ENCODE measurements around the gene CABP7. TPM values are rescaled to one million over a fixed set of nuclear protein-coding genes. Genes with fewer than 3 reads are reported as not detected.
"Not testable (repeated sequence)": the region's sequence is repeated elsewhere in the genome, so short reads cannot be mapped to it uniquely, and the experiment has no call there.

Gene CABP7
- total and polyA plus RNA-seq, 8 donors = 0.12 to 0.35 TPM; not detected in 6

GRCh38 chr22:29751669-29752068, 31.9 kb downstream of the CABP7 start:
- DNase-seq = no peak
- Histone ChIP-seq H3K36me3 (peaks cover 22 to 55% (median 47%) of the 10 kb centered on the region in 4 donors), H3K27me3 (no peaks in the 10 kb centered on the region), H3K9me3 (no peaks in the 10 kb centered on the region), H3K27ac (peak overlapping the region in 1 of 5 donors; percentile 51), H3K4me3 (no peak overlapping the region), H3K4me1 (no peaks in the 10 kb centered on the region)
- no peak for TF ChIP-seq EP300 (IDR thresholded peaks at IDR 0.05)
- no peak for TF ChIP-seq POLR2A (IDR thresholded peaks at IDR 0.05)
- TF ChIP-seq, protein P1, sequence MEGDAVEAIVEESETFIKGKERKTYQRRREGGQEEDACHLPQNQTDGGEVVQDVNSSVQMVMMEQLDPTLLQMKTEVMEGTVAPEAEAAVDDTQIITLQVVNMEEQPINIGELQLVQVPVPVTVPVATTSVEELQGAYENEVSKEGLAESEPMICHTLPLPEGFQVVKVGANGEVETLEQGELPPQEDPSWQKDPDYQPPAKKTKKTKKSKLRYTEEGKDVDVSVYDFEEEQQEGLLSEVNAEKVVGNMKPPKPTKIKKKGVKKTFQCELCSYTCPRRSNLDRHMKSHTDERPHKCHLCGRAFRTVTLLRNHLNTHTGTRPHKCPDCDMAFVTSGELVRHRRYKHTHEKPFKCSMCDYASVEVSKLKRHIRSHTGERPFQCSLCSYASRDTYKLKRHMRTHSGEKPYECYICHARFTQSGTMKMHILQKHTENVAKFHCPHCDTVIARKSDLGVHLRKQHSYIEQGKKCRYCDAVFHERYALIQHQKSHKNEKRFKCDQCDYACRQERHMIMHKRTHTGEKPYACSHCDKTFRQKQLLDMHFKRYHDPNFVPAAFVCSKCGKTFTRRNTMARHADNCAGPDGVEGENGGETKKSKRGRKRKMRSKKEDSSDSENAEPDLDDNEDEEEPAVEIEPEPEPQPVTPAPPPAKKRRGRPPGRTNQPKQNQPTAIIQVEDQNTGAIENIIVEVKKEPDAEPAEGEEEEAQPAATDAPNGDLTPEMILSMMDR (IDR thresholded peaks at IDR 0.05) = no peak
- no peak for TF ChIP-seq POLR2AphosphoS5 (IDR thresholded peaks at IDR 0.05)
- 91 to 100% (median 100%) methylated on average over 2 of the region's 2 CpGs for WGBS, 5 donors
- intact Hi-C loops (cut with DNase I; ENCODE audit: low total_unique reads) = loop anchor here (10.0 kb wide), 1 partner anchor 103 kb away; no protein-coding TSS in a partner anchor

DNA sequence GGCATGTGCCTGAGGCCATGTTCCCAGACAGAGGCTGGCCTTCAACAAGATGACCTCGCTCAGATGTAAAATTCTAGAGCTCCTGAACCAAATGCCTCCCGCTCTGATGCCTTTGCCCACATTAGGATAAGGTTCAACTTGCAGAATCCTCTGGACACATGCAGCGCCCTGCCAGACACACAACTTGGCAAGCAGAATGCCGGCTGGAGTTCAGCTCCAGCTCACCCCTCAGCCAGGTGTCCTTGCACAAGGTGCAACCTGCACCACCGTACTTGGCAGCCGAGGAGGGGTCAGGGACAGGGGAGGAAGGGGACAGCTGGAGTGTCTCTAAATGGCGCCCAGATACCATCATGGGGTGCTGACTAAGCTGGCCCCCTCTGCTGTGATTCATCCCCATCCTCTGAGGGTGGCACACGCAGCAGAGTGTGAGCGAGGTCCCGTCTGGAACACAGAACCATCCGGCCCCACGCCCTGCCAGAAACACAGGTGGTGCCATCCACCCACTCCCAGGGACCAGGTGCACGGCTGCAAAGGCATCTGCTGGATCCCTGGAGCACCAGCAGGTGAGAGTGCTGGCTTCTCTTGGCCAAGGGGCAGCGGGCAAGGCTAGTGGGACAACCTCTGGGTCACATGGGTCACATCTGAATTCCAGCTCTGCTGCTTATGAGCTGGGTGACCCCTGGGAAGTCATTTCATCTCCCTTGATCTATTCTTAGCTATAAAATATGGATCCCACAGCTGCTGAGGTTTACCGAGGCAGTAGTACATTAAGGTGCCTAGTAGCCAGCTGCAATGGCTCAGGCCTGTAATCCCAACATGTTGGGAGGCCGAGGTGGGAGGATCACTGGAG, 34.2 kb downstream of the CABP7 start:
- intact Hi-C loops (cut with DNase I; ENCODE audit: low total_unique reads) = loop anchor here (10.0 kb wide), 1 partner anchor 101 kb away; no protein-coding TSS in a partner anchor
- 82 to 90% (median 87%) methylated on average over 11 to 16 of the region's 16 CpGs for whole genome bisulfite sequencing, 5 donors
- Histone ChIP-seq H3K4me3 (no peak overlapping the region), H3K27ac (no peak overlapping the region), H3K9me3 (no peaks in the 10 kb centered on the region), H3K36me3 (peaks cover 6 to 36% (median 27%) of the 10 kb centered on the region in 4 donors), H3K27me3 (no peaks in the 10 kb centered on the region), H3K4me1 (no peaks in the 10 kb centered on the region)
- TF ChIP-seq EP300 (IDR thresholded peaks at IDR 0.05) (no peak), POLR2A (IDR thresholded peaks at IDR 0.05) (no peak), POLR2AphosphoS5 (IDR thresholded peaks at IDR 0.05) (no peak)
- TF ChIP-seq, protein P1 (IDR thresholded peaks at IDR 0.05) = no peak
- DNase-seq = no peak

DNA sequence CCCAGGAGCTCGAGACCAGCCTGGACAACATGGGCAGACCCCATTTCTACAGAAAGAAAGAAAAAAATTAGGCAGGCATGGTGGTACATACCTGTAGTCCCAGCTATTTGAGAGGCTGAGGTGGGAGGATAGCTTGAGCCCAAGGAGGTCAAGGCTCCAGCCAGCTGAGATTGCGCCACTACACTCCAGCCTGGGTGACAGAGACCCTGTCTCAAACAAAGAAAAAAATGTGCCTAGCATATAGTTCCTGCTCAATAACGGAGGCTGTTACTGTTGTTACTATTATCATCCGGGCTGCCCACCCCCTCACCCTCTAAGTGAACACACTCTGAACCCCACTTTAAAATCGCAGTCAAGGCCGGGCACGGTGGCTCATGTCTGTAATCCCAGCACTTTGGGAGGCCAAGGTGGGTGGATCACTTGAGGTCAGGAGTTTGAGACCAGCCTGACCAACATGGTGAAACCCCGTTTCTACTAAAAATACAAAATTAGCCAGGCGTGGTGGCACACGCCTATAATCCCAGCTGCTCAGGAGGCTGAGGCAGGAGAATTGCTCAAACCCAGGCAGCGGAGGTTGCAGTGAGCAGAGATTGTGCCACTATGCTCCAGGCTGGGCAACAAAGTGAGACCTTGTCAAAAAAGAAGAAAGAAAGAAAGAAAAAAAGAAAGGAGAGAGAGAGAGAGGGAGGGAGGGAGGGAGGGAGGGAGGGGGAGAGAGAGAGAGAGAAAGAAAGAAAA, 35.0 kb downstream of the CABP7 start:
- H3K4me3 ChIP-seq, DNase-seq, H3K27me3 ChIP-seq, H3K4me1 ChIP-seq, H3K9me3 ChIP-seq, H3K27ac ChIP-seq: not testable (repeated sequence)
- intact Hi-C loops (cut with DNase I; ENCODE audit: low total_unique reads) = loop anchor here (10.0 kb wide), 1 partner anchor 100 kb away; no protein-coding TSS in a partner anchor
- 88 to 95% (median 94%) methylated on average over 11 of the region's 11 CpGs for WGBS, 5 donors
- peaks cover 6 to 34% (median 26%) of the 10 kb centered on the region in 4 donors for H3K36me3 ChIP-seq

DNA sequence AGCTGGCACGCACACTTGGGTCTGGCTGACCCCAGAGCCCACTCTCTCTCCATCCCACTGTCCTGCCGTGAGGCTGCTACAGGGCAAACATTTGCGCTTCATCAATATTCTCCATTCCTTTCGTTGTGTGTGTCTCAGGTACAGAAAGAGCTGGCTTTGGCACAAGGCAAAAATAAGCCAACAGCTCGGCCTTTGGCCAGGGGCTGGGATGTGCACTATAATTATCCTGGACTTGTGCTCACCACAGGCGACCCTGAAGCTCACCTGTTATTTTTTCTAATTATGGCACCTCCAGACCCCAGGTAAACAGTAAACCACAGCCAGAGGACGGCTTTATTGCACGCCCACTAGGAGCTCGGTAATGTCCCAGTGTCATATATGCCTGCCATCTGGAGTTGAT, 36.1 kb downstream of the CABP7 start:
- 87 to 90% (median 90%) methylated on average over 9 of the region's 9 CpGs for WGBS, 5 donors
- H3K27me3 ChIP-seq = no peaks in the 10 kb centered on the region
- no peaks in the 10 kb centered on the region for H3K9me3 ChIP-seq
- intact Hi-C loops (cut with DNase I; ENCODE audit: low total_unique reads) = loop anchor here (10.0 kb wide), 1 partner anchor 99 kb away; no protein-coding TSS in a partner anchor
- no peaks in the 10 kb centered on the region for H3K4me1 ChIP-seq
- DNase-seq = no peak
- no peak overlapping the region for H3K27ac ChIP-seq
- H3K36me3 ChIP-seq = peaks cover 6 to 24% (median 18%) of the 10 kb centered on the region in 4 donors
- no peak overlapping the region for H3K4me3 ChIP-seq
- TF ChIP-seq POLR2AphosphoS5 (IDR thresholded peaks at IDR 0.05) (no peak), POLR2A (IDR thresholded peaks at IDR 0.05) (no peak), EP300 (IDR thresholded peaks at IDR 0.05) (no peak)
- TF ChIP-seq, protein P1 (IDR thresholded peaks at IDR 0.05) = no peak
